GM19438 (cell line): Measurements from ENCODE around the gene SPTB.
A peak's percentile ranks its signal among the peaks of the same experiment; 100 is the strongest.

Source experiments
- ATAC-seq: cut with Tn5 transposase; IDR thresholded peaks from one replicate; pipeline ENCODE4 v1.9.1; 2021; ENCODE audit warnings: low read depth; ENCODE audit not compliant: unreplicated experiment

The SPTB gene

GRCh38 chr14:64769096-64770020, 110.3 kb downstream of the SPTB start:
- ATAC-seq, result no peak

GRCh38 chr14:64768401-64769095, 111.2 kb downstream of the SPTB start:
- ATAC-seq, result no peak

- no peak for ATAC-seq
These were observed 112.3 kb downstream of the SPTB start for GRCh38 chr14:64767215-64767964.

- ATAC-seq, result no peak
These were observed 113.1 kb downstream of the SPTB start for GRCh38 chr14:64766430-64767151.

- no peak for ATAC-seq
These were observed 113.9 kb downstream of the SPTB start for GRCh38 chr14:64765740-64766302.

- peak; percentile 53 for ATAC-seq
These were observed 114.8 kb downstream of the SPTB start for GRCh38 chr14:64764641-64765520.

GRCh38 chr14:64763801-64764621, 115.7 kb downstream of the SPTB start:
- no peak for ATAC-seq

- no peak for ATAC-seq
These were observed 116.5 kb downstream of the SPTB start for GRCh38 chr14:64763085-64763782.

- no peak for ATAC-seq
These were observed 117.4 kb downstream of the SPTB start for GRCh38 chr14:64762044-64763034.

- ATAC-seq, result no peak
These were observed 118.2 kb downstream of the SPTB start for GRCh38 chr14:64761441-64762043.

GRCh38 chr14:64760916-64761315, 118.8 kb downstream of the SPTB start:
- no peak for ATAC-seq

GRCh38 chr14:64760146-64760755, 119.5 kb downstream of the SPTB start:
- no peak for ATAC-seq

GRCh38 chr14:64759555-64759938, 120.2 kb downstream of the SPTB start:
- ATAC-seq, result no peak

- no peak for ATAC-seq
These were observed 120.8 kb downstream of the SPTB start for GRCh38 chr14:64758691-64759554.

GRCh38 chr14:64758025-64758521, 121.6 kb downstream of the SPTB start:
- ATAC-seq, result no peak
